Small intestine (tissue), 7 donors: ENCODE results near the gene PNKD. TPM values are rescaled to one million over a fixed set of nuclear protein-coding genes. Genes with fewer than 3 reads are reported as not detected.

Experiments
- DNase-seq, 2 donors: peaks; one replicate each; pipeline versions ENCODE4 v3.0.0 to v3.0.0-alpha.2; 2013
- FAIRE-seq: peaks from 2 replicates; lab custom pipeline; 2012; peaks lifted over from hg19 to GRCh38; lab: Jason Lieb, UNC
- H3K27ac ChIP-seq, 3 donors: one replicate each; pipeline ENCODE4 v1.5.1; 2013; ENCODE audit warnings: low read length in 2 of 3, mild to moderate bottlenecking in 2 of 3, control low read depth in 1 of 3, inconsistent platforms in 1 of 3, low read depth in 1 of 3, moderate library complexity in 1 of 3
- H3K27me3 ChIP-seq, 3 donors: one replicate each; pipeline ENCODE4 v1.6.1; 2013; ENCODE audit warnings: low read length in 3 of 3, inconsistent platforms in 1 of 3; ENCODE audit not compliant: control insufficient read depth in 3 of 3, insufficient read depth in 3 of 3
- H3K36me3 ChIP-seq, 3 donors: one replicate each; pipeline ENCODE4 v1.6.1; 2013; ENCODE audit warnings: low read length in 3 of 3, inconsistent platforms in 1 of 3, low read depth in 1 of 3, mild to moderate bottlenecking in 1 of 3, moderate library complexity in 1 of 3; ENCODE audit not compliant: control insufficient read depth in 3 of 3, insufficient read depth in 2 of 3
- H3K4me1 ChIP-seq, 3 donors: one replicate each; pipeline ENCODE4 v1.6.1; 2013; ENCODE audit warnings: low read length in 2 of 3, inconsistent platforms in 1 of 3, low read depth in 1 of 3, mild to moderate bottlenecking in 1 of 3, moderate library complexity in 1 of 3; ENCODE audit not compliant: control insufficient read depth in 3 of 3, insufficient read depth in 2 of 3
- H3K4me3 ChIP-seq, 3 donors: one replicate each; pipeline ENCODE4 v1.5.1; 2013; ENCODE audit warnings: low read length in 3 of 3, control low read depth in 1 of 3, inconsistent platforms in 1 of 3, low read depth in 1 of 3, mild to moderate bottlenecking in 1 of 3, moderate library complexity in 1 of 3
- H3K9me3 ChIP-seq, 2 donors: one replicate each; pipeline ENCODE4 v1.6.1; 2013; ENCODE audit warnings: low read depth in 1 of 2, low read length in 1 of 2; ENCODE audit not compliant: control insufficient read depth in 2 of 2, insufficient read depth in 1 of 2
- WGBS, 3 donors: extraction: QIAGEN DNeasy Blood & Tissue Kit; methylation state at CpG; one replicate each; pipeline ENCODE4 v1.1.7; 2013; 5-methylcytosine and 5-hydroxymethylcytosine counted together
- polyA plus RNA-seq, 4 donors: library from polyadenylated mRNA; stranded (reverse) in 3 of 4; unstranded in 1 of 4; fragments of 200-250 nt in 3 of 4; fragments of 120-200 nt in 1 of 4; gene quantifications; one replicate each; pipeline versions ENCODE4 v1.2.1 to v1.2.3, GENCODE V29; 2013
- donor health status: healthy with polysubstance abuse.
- donor health status: control.
- donor health status: control.
- donor health status: Bipolar disorder and iron deficiency.
- donor health status: healthy.

Gene PNKD
- polyA plus RNA-seq, 4 donors = 88.4 to 137 (median 104) TPM

- DNase-seq (peak in 1 of 2 donors; percentile 44), FAIRE-seq (no peak)
- Histone ChIP-seq H3K4me3 (no peak overlapping the region), H3K36me3 (peaks cover 10 to 53% (median 24%) of the 10 kb centered on the region in 3 donors), H3K27me3 (no peaks in the 10 kb centered on the region), H3K9me3 (no peaks in the 10 kb centered on the region), H3K27ac (peak overlapping the region; percentile 38 to 84 (median 59)), H3K4me1 (peaks cover 10 to 28% (median 15%) of the 10 kb centered on the region in 3 donors)
- WGBS, 3 donors = 25 to 40% (median 31%) methylated on average over 3 of the region's 3 CpGs
Observed at GRCh38 chr2:218229239-218229638, 41.1 kb upstream of the PNKD start.

GRCh38 chr2:218229851-218230250 is 40.5 kb upstream of the PNKD start:
- Histone ChIP-seq H3K4me1 (peaks cover 10 to 28% (median 15%) of the 10 kb centered on the region in 3 donors), H3K27me3 (no peaks in the 10 kb centered on the region), H3K27ac (peak overlapping the region; percentile 62 to 88 (median 84)), H3K9me3 (no peaks in the 10 kb centered on the region), H3K36me3 (peaks cover 12 to 53% (median 26%) of the 10 kb centered on the region in 3 donors), H3K4me3 (no peak overlapping the region)
- FAIRE-seq (no peak), DNase-seq (peak; percentile 32 to 70)
- WGBS, 3 donors = 20 to 54% (median 26%) methylated on average over 4 of the region's 4 CpGs

GRCh38 chr2:218230882-218231281 is 39.4 kb upstream of the PNKD start:
- peaks cover 10 to 28% (median 15%) of the 10 kb centered on the region in 3 donors for H3K4me1 ChIP-seq
- H3K36me3 ChIP-seq = peaks cover 9 to 60% (median 26%) of the 10 kb centered on the region in 3 donors
- peak overlapping the region; percentile 50 to 88 (median 84) for H3K27ac ChIP-seq
- no peaks in the 10 kb centered on the region for H3K27me3 ChIP-seq
- FAIRE-seq (no peak), DNase-seq (peak; percentile 93 to 97)
- no peak overlapping the region for H3K4me3 ChIP-seq
- no peaks in the 10 kb centered on the region for H3K9me3 ChIP-seq
- 0% methylated on average over 1 of the region's 1 CpG for WGBS, 3 donors

- H3K27ac ChIP-seq = no peak overlapping the region
- no peak for FAIRE-seq
- H3K27me3 ChIP-seq = no peaks in the 10 kb centered on the region
- H3K36me3 ChIP-seq = peaks cover 12 to 55% (median 18%) of the 10 kb centered on the region in 3 donors
- no peak for DNase-seq
- no peaks in the 10 kb centered on the region for H3K9me3 ChIP-seq
- H3K4me1 ChIP-seq = peaks cover 10 to 29% (median 13%) of the 10 kb centered on the region in 3 donors
- H3K4me3 ChIP-seq = no peak overlapping the region
- 88 to 95% (median 91%) methylated on average over 4 of the region's 4 CpGs for WGBS, 3 donors
Observed at GRCh38 chr2:218233543-218233942, 36.8 kb upstream of the PNKD start.

GRCh38 chr2:218234521-218234920 is 35.8 kb upstream of the PNKD start:
- Histone ChIP-seq H3K36me3 (peaks cover 15 to 58% (median 22%) of the 10 kb centered on the region in 3 donors), H3K27ac (no peak overlapping the region), H3K4me3 (no peak overlapping the region), H3K9me3 (no peaks in the 10 kb centered on the region), H3K27me3 (no peaks in the 10 kb centered on the region), H3K4me1 (peaks cover 10 to 33% (median 10%) of the 10 kb centered on the region in 3 donors)
- WGBS, 3 donors = 54 to 60% (median 56%) methylated on average over 3 of the region's 3 CpGs
- FAIRE-seq (no peak), DNase-seq (no peak)

- Histone ChIP-seq H3K9me3 (no peaks in the 10 kb centered on the region), H3K4me3 (no peak overlapping the region), H3K36me3 (peaks cover 15 to 60% (median 23%) of the 10 kb centered on the region in 3 donors), H3K4me1 (peaks cover 9 to 28% (median 10%) of the 10 kb centered on the region in 3 donors), H3K27me3 (no peaks in the 10 kb centered on the region), H3K27ac (no peak overlapping the region)
- FAIRE-seq = no peak
- no peak for DNase-seq
- WGBS, 3 donors = 96 to 99% (median 98%) methylated on average over 2 of the region's 2 CpGs
Observed at GRCh38 chr2:218235017-218235416, 35.3 kb upstream of the PNKD start.

- no peaks in the 10 kb centered on the region for H3K27me3 ChIP-seq
- FAIRE-seq (no peak), DNase-seq (no peak)
- H3K4me3 ChIP-seq = no peak overlapping the region
- no peaks in the 10 kb centered on the region for H3K9me3 ChIP-seq
- H3K4me1 ChIP-seq = peaks cover 0 to 12% (median 2%) of the 10 kb centered on the region in 3 donors
- H3K27ac ChIP-seq = no peak overlapping the region
- peaks cover 15 to 56% (median 25%) of the 10 kb centered on the region in 3 donors for H3K36me3 ChIP-seq
- 90 to 93% (median 91%) methylated on average over 4 of the region's 4 CpGs for WGBS, 3 donors
Observed at GRCh38 chr2:218236829-218237228, 33.5 kb upstream of the PNKD start.

- FAIRE-seq = no peak
- Histone ChIP-seq H3K27me3 (no peaks in the 10 kb centered on the region), H3K9me3 (no peaks in the 10 kb centered on the region), H3K4me3 (no peak overlapping the region), H3K27ac (peak overlapping the region in 2 of 3 donors; percentile 15 to 69), H3K36me3 (peaks cover 13 to 47% (median 35%) of the 10 kb centered on the region in 3 donors), H3K4me1 (peaks cover 0 to 12% (median 2%) of the 10 kb centered on the region in 3 donors)
- WGBS, 3 donors = 54 to 72% (median 55%) methylated on average over 1 of the region's 1 CpG
- peak; percentile 52 to 80 for DNase-seq
Observed at GRCh38 chr2:218238887-218239286, 31.4 kb upstream of the PNKD start.

- WGBS, 3 donors = 64 to 95% (median 67%) methylated on average over 1 of the region's 1 CpG
- no peak for DNase-seq
- FAIRE-seq = no peak
- no peak overlapping the region for H3K27ac ChIP-seq
- no peaks in the 10 kb centered on the region for H3K9me3 ChIP-seq
- peaks cover 0 to 8% (median 2%) of the 10 kb centered on the region in 3 donors for H3K4me1 ChIP-seq
- no peak overlapping the region for H3K4me3 ChIP-seq
- H3K36me3 ChIP-seq = peaks cover 24 to 68% (median 44%) of the 10 kb centered on the region in 3 donors
- H3K27me3 ChIP-seq = no peaks in the 10 kb centered on the region
Observed at GRCh38 chr2:218244204-218244603, 26.1 kb upstream of the PNKD start.
